OCI-LY7 (cell line): ENCODE results near the gene CLMP.

Experiments
- EZH2phosphoT487 ChIP-seq: fragments of 200-600 bp; sonication (generic); IDR thresholded peaks from 2 replicates; pipeline ENCODE4 v1.6.1; 2018; ENCODE audit warnings: low read depth, borderline replicate concordance, mild to moderate bottlenecking, mixed run types, antibody characterized with exemption, low read length, moderate library complexity, mixed read lengths
- TF ChIP-seq, protein P1 (sequence below): fragments of 200-600 bp; sonication (generic); conservative IDR thresholded peaks from 2 replicates; pipeline ENCODE4 v1.5.1; 2014; ENCODE audit warnings: mild to moderate bottlenecking, antibody characterized with exemption, low read length, moderate library complexity, mixed read lengths

DNA sequence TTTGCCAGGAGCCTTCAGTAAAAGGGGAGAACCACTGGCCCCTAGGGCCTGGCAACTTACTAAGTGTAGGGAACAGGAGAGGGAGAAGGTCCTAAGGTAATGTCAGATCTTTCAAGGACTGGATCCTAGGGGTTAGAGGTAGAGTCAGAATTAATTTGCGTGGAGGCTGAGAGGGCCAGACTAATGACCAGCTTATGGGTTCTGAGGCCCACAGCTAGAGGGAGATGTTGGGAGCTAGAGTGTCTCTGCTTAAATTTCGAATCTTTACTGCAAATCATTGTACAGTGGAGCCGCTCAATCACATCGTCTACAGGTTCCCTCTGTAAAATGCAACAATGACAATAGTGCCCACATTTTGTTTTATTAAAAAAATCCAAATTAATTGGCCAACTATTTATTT lies 31.4 kb downstream of the CLMP start:
- TF ChIP-seq, protein P1, sequence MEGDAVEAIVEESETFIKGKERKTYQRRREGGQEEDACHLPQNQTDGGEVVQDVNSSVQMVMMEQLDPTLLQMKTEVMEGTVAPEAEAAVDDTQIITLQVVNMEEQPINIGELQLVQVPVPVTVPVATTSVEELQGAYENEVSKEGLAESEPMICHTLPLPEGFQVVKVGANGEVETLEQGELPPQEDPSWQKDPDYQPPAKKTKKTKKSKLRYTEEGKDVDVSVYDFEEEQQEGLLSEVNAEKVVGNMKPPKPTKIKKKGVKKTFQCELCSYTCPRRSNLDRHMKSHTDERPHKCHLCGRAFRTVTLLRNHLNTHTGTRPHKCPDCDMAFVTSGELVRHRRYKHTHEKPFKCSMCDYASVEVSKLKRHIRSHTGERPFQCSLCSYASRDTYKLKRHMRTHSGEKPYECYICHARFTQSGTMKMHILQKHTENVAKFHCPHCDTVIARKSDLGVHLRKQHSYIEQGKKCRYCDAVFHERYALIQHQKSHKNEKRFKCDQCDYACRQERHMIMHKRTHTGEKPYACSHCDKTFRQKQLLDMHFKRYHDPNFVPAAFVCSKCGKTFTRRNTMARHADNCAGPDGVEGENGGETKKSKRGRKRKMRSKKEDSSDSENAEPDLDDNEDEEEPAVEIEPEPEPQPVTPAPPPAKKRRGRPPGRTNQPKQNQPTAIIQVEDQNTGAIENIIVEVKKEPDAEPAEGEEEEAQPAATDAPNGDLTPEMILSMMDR: peak; percentile 42
- TF ChIP-seq EZH2phosphoT487: no peak
